Eye (tissue), 1 donor: ENCODE results near the gene TMEM151B.
"Not testable (repeated sequence)": the region's sequence is repeated elsewhere in the genome, so short reads cannot be mapped to it uniquely, and the experiment has no call there.

Experiments used
- DNase-seq: peaks from one replicate; pipeline ENCODE4 v3.0.0-alpha.2; 2015

Gene TMEM151B

DNA sequence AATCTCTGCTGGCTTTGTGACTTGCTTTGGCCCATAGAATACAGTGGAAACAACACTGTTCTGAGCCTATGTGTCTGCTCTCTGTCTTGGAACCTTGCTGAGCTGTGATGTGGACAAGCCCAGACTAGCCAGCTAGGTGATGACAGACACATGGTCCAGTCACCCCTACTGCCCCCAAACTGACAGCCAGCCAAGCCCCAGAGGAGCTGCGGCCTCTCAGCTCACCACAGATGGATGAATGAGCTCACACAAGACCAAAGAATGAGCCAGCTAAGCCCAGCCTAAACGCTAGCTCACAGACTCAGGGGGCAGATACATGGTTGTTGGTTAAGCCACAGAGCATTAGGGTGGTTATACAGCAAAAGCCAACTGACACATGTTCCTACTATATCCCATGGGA is 38.8 kb downstream of the TMEM151B start:
- DNase-seq, result no peak

DNA sequence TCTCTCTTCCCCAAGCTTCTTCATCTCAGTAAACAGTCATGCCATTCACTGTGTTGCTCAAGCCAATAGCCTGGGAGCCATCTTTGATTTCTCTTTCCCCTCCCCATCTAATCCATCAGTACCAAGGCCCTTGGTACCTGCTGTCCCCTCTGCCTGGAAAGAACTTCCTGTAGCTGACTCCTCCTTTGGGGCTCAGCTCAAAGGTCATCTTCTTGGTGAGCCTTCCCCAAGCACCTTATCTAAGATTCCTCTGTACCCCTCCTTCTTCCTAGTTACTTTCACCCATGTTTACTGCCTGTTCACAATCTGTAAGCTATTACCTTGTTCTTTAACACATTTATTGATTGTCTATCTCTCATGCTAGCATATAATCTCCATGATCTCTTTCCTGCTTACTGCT is 39.4 kb downstream of the TMEM151B start:
- no peak for DNase-seq

DNA sequence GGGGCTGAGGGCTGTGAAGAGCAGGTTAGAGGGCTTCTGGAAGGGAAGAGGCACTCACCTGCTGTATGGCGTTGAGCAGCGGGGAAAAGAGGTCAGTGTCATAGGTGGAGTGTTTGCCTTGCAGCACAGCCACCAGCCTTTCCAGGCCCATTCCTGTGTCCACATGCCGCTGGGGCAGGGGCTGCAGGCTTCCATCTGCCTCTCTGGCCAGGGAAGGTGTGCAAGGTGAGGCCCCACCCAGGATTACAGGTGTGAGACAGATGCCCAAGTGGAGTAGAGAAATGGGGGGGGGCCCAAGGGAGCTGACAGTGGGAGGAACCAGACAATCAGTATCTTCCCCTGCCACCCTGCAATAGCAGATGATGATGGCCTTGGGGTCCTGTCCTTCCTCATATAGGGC is 40.0 kb downstream of the TMEM151B start:
- DNase-seq, result no peak

DNA sequence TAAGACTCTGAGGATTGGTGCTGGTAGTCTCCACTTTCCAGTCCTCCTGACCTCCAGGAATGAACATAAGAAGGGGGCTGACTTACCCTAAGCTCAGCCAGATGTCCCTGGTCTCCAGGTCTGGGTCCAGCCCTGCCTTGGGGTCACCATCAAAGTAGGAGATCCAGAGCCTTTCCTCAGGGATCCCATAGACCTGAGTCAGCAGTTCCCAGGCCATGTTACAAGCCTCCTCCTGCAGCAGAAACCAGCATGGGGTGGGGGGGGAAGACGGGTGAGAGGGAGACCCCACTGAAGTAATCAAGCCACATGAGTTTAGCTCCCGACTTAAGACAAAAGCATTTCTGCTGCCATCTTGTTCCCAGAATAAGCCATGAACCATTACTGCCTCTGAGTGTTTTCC is 41.1 kb downstream of the TMEM151B start:
- no peak for DNase-seq

DNA sequence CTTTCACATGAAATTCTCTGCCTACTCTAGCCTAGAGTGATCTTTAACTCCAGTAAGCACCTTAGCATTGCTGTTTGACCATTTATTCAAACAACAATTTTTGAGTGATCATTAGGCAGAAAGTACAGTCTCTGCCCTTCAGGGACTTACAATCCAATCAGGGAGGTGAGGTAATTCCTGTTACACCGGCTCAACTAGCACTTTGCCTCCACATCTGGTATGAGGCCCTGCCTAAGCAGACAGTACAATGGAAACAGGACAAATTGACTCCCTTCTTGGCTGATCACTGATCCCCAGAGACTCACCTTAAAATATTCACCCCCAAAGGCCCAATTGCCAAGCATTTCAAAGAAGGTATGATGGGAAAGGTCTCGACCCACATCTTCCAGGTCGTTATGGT is 41.5 kb downstream of the TMEM151B start:
- DNase-seq, result no peak

DNA sequence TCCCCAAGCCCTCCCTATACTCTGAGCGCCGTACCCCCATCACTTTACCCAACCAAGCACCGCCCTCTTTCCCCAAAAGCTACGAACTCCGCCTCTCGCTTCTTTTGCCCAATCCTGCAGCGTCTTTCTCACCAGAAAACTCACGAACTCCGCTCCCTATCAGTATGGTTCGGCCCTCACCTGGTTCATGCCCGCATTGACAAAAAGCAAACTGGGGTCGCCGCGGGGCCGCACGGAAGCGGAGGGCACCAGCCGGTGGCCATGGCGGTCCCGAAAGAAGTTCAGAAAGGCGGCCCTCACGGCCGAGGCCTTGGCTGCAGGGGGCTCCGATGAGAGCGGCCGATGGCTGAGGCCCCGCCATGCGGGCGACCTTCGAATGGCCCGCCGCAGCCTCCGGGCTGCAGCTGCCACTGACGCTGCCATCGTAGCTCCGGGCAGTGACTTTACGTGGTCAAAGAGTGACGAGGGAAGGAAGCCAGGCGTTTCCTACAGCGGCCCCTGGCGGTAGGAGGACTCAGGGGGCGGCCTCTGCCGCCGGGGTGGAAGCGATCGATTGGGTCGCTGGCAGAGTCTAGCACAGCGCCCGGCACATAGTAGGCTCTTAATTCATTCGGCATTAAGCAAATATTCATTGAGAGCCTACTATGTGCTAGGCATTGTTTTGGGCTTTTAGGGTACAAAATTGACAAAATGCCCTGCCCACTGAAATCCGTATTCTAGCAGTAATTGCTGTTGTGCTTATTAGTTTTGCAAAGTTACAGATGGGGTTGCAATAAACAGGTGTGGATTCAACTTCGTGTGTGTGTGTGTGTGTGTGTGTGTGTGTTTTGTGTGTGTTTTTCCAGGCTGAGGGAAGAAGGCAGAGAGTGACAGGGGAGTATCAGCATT is 42.9 kb downstream of the TMEM151B start, which contains the start of gene AARS2:
Gene AARS2 (minus strand): TSS at position 447 of the 888 bp plus-strand sequence. CDS start 24 bp downstream, at position 423.
- peak; percentile 97 for DNase-seq

DNA sequence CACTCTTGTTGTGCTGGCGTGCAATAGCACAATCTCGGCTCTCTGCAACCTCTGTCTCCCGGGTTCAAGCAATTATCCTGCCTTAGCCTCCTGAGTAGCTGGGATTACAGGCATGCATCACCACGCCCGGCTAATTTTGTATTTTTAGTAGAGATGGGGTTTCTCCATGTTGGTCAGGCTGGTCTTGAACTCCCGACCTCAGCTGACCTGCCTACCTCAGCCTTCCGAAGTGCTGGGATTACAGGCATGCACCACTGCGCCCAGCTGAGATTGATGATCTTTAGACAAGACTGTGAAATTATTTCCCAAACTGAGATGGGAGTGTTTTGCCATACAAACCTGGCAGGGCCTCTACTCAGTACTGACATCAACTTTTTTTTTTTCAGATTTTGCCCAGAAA is 44.4 kb downstream of the TMEM151B start:
- not testable (repeated sequence) for DNase-seq

DNA sequence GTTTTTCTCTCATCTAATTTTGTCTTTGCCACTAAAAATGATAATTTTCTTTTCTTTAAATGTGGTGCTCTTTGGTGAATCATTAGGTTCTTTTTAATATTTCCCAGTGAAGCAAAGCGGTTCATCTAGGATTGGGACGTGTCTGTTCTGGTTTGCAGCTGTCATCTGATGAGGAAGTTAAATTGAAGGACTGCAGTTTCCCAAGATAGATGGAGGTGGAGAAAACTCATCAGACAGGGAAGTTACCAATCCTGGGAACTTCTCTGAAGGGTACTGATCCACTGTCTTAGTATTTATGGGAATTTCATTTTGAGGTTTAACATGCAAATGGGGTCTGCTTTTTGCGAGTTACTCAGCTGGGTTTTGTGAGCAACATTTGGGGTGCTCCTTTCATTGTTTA is 45.3 kb downstream of the TMEM151B start:
- DNase-seq, result no peak

DNA sequence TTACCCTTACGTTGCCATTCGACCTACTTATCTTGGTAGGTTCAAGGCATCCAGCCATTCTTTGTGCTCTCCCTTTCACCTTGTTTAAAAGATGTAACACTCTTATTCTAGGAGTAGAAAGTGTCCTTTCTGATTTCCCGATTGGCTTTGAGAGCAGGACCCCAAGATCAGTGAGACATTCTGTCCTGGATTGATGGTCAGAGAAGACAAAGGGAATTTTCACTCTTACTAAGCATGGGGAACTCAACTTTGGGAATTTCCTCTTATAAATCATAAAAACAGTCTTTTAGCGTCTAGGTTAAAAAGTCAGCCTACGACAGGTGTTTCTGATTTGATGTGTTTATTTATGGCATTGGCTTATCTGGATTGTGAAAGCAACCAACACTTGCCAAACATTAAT is 45.7 kb downstream of the TMEM151B start:
- DNase-seq, result no peak

DNA sequence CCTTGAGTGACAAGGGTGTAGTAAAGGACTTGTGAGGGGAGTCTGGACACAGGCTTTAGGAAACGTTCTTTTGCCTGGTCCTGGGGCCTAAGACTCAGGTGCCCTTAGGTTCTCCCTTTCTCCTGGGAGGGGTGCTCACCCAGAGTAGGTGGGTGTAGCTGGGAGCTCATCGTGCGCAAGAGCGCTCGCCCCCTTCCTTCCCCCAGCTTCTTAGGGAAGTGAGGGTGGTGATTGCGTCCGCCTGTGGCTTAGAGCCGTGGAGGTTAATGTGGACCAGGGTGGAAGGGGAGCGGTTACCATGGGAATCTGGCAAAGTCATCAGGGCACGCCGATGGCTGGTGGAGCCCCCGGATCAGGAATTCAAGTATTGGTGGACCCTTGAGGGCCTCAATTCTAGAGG is 46.2 kb downstream of the TMEM151B start:
- no peak for DNase-seq

DNA sequence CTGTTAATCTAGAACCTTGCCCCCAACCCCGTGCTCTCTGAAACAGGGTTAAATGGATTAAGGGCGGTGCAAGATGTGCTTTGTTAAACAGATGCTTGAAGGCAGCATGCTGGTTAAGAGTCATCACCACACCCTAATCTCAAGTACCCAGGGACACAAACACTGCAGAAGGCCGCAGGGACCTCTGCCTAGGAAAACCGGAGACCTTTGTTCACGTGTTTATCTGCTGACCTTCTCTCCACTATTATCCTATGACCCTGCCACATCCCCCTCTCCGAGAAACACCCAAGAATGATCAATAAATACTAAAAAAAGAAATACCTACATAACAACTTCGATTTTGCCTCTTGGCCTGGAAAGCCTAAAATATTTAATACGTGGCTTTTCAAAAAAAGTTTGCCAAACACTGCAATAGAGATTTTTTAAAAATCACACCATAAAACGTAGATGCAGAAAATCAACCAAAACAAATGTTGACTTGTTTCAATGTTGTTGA is 46.9 kb downstream of the TMEM151B start:
- not testable (repeated sequence) for DNase-seq

DNA sequence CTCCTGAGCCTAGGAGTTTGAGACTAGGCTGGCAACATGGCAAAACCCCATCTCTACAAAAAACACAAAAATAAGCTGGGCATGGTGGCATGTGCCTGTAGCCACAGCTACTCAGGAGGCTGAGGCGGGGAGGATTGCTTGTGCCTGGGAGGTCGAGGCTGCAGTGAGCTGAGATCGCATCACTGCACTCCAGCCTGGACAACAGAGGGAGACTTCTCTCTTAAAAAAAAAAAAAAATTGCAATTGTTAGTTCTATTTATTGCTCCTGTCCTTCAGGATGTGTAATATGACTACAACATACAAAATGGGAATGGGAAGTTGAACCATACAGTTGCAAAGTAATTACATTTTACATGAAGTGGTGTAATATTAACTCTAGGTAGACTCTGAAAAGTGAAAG is 51.0 kb downstream of the TMEM151B start:
- DNase-seq, result no peak

DNA sequence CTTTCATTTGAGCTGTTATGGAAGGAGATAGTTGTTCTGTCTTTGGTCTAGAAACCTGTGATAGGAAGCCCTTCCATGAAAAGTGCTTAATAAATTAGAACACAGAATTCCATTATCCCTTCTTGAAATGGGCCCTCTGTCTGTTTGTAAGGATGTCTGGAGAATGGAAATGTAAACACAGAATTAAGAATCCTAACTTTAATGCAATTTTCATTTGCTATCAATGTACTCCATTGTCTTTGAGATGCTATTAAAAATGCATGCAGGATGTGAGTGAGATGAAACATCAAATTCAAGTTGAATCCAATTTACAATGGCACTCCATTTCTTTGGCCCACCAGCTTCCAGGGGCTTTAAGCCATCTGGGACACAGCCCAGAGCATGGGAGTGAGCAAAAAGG is 56.8 kb downstream of the TMEM151B start:
- DNase-seq, result no peak

DNA sequence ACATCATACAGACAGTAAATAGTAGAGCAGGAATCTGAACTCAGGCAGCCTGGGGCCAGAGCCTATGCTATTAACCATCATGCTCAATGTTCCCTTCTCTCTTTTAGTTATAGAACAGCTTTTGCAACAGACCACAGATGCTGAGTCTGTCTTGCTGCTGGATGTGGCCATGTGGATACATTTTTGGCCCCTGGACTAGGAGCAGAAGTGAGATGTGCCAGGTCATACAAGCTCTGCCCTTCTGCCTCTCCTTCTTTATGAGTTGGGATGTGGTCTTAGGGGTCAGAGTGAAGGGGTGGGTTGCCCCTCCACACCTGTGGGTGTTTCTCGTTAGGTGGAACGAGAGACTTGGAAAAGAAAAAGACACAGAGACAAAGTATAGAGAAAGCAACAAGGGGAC is 57.5 kb downstream of the TMEM151B start:
- peak; percentile 29 for DNase-seq

DNA sequence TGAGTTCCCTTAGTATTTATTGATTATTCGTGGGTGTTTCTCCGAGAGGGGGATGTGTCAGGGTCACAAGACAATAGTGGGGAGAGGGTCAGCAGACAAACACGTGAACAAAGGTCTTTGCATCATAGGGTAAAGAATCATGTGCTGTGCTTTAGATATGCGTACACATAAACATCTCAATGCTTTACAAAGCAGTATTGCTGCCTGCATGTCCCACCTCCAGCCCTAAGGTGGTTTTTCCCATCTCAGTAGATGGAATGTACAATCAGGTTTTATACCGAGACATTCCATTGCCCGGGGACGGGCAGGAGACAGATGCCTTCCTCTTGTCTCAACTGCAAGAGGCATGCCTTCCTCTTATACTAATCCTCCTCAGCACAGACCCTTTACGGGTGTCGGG is 58.0 kb downstream of the TMEM151B start:
- DNase-seq, result peak; percentile 43

DNA sequence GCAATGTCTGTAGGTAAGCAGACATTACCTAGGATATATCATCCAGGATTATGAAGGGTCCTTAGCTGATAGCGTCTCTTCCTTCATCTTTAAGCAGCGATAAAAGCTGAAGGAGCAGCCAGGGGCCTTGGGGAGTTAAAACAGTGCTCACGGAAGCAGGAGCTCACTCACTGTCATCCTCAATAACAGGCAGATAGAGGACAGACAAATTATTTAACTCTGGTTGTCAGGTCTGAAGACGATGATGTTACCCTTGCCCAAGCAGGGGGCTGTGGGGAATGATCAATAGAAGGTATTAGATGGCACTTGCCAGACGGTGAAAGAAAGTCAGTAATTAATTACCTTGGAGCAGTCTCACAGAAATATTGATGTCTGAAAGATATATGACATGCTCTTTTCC is 59.6 kb downstream of the TMEM151B start:
- DNase-seq, result no peak

DNA sequence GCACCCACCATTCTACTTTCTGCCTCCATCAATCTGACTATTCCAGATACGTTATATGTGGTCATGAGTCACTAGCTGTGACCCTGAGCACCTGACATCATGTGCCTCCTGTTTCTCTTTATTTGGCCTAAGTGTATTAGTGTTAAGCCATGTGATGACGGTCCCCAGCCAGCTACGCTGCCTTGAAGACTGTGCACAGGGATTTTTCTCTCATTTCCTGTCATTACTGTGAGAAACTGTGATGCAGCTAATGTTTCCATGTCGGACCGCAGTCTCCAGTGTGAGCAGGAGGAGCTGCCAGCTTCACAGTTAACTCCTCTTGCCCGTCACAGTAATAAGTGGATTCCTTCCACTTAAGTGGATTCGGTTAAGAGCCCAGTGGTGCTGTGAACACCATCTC is 62.3 kb downstream of the TMEM151B start:
- DNase-seq, result peak; percentile 78

DNA sequence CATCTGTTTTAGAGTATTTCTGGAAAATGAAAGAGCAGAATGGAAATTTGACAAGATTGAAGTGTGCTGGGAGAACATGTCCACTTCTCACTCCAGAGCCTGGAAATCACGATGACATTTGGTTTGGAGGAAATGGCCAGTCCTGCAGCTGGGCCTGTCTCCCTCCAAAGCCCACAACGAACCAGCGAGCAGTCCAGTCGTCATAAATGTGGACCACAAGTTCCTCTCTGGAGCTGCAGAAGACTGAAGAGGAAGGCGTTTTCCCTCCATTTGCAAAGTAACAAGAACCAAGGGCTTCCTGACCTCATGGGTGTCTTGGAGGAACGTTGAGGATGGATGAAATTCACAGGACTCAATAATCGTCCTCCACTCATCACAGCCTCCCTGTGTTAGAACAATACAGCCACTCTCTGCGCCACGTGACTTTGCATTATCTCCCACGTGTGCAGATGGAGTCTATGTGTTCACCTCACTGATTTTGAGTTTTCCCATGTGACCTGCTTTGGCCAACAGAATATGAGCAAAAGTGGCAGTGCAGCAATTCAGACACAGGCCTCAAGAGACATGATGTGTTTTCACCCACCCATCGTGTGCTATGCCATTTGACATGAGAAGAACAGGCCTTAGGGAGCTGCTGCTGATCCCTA is 63.1 kb downstream of the TMEM151B start:
- peak; percentile 41 for DNase-seq

DNA sequence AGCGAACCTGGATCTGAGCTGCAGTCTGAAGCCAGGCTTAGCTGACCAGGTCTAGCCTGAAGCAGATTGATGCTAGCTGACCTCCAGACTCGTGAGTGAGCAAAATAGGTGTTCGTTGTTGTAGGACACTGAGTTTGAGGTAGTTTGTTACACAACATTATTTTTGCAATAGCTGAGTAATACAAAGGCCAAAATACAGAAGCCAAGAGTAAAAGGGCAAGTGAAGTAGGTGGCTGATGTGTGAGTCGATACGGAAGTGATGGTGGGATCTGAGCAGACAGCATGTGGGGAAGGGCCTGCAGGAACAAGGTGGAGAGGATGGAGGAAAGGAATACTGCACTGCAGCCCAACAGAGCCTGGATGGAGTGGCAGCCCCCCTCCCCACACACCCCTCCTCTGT is 63.7 kb downstream of the TMEM151B start:
- no peak for DNase-seq

DNA sequence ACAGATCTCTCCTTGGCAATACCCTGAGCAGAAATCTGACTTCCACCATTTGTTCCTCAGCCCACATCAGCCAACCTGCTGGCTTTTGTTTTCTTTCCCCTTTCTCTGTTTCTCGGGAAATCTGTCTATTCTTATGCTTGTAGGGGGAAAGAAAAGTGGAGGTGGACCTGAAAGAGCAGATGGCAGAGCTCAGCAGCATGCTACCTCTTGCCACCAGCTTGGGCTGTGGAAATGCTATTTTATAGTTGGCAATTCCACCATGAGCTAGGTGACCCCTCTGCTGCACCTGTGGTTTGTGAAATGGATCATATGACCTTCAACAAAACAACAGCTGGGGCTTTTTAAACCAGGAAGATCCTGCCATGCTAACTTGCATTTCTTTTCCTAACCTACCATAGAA is 65.4 kb downstream of the TMEM151B start:
- DNase-seq, result no peak

DNA sequence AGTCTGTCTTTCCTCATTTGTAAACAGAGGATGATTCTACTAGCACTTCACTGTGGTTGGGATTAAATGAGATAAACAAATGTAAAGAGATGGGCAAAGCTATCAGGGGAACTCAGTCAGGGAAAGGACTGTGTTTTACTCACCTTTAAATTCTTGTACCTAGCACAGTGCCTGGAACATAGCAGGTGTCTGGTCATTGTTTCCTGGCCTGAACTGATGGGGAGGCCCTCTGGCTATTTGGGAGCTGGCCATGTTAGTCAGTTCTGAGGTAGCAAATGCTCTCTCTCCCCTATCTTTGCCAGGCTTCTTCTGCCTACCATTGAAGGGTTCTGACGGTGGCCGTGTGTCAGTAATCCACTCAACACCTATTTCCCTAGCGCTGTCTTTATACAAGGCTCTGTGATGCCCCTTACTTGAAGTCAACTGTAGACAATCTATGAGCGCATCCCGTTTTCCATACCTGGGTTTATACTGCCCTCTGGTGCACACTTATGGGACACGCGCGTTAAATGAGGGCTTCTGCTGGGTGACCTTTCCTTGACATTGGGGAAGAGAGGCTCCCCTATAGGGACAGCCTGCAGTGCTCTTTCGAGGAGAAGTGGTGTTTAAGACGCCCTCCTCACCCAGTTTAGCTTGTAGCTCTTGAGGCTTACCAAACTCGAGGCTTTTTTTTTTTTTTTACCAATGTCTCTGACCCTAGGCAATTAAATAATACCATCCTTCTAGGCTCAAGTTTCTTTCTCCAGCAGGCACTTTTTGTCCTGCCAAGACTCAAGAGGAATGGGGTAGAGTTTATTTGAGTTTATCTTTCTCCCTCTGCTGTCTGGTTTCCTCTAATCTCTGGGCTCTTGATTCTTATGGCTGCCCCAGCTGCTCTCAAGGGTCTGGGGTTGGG is 68.2 kb downstream of the TMEM151B start:
- DNase-seq, result peak; percentile 95

DNA sequence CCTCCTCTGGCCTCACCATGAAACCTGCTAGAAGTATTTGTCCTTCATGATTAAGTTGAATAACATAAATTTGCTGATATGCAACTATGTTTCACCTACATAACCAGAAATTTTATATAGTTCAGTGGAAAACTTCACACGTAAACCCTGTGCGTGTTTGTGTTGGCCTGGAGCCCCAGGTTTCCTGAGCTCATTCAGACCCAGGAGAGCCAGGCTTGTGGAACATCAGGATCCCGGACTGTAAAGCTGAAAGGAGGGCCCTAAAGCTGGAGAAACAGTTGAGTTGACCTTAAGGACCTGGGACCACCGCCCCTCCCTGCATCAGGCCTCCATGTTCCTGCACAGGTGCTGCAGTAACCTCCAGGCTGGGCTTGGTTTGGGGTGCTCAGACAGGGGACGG is 69.1 kb downstream of the TMEM151B start:
- DNase-seq, result peak; percentile 23
